CD4-positive, CD25-positive, alpha-beta regulatory T cell (primary cell): ENCODE results near the gene CNDP2. TPM values are rescaled to one million over a fixed set of nuclear protein-coding genes. Genes with fewer than 3 reads are reported as not detected.

ENCODE experiments used
- ATAC-seq, 2 donors: fragments of 150-1000 bp; cut with Tn5 transposase; one replicate each; pipeline ENCODE4 v1.10.0; 2021; ENCODE audit warnings: low read depth in 2 of 2, moderate number of reproducible peaks in 2 of 2, moderate library complexity in 1 of 2
- DNase-seq, 3 donors: peaks; one replicate each; pipeline versions ENCODE4 v3.0.0 to v3.0.0-alpha.2; 2012 to 2022; ENCODE audit warnings: mixed read lengths in 1 of 3
- H3K27ac ChIP-seq: one replicate; pipeline ENCODE4 v1.7.0; 2013; ENCODE audit warnings: mild to moderate bottlenecking, low read length; ENCODE audit not compliant: insufficient read depth, poor library complexity, severe bottlenecking
- H3K27me3 ChIP-seq: one replicate; pipeline ENCODE4 v1.7.0; 2013; ENCODE audit warnings: low read length; ENCODE audit not compliant: control insufficient read depth, insufficient read depth
- H3K36me3 ChIP-seq: one replicate; pipeline ENCODE4 v1.7.0; 2013; ENCODE audit warnings: mild to moderate bottlenecking, low read length, moderate library complexity; ENCODE audit not compliant: control insufficient read depth, insufficient read depth
- H3K4me1 ChIP-seq: 2 replicates; pipeline ENCODE4 v1.7.0; 2013; ENCODE audit warnings: mild to moderate bottlenecking, low read length; ENCODE audit not compliant: insufficient read depth, control insufficient read depth, poor library complexity, severe bottlenecking
- H3K4me3 ChIP-seq: one replicate; pipeline ENCODE4 v1.7.0; 2013; ENCODE audit warnings: low read depth, mild to moderate bottlenecking, low read length, moderate library complexity
- H3K9me3 ChIP-seq, 2 experiments: 1 replicate in 1 of 2; 2 replicates in 1 of 2; pipeline ENCODE4 v1.7.0; 2013; ENCODE audit warnings: low read length in 2 of 2, mild to moderate bottlenecking in 1 of 2, moderate library complexity in 1 of 2; ENCODE audit not compliant: control insufficient read depth in 2 of 2
- H3K27ac Mint-ChIP-seq, 3 donors: one replicate each; pipeline ENCODE4 v1.8.0; 2020 to 2022; ENCODE audit warnings: mild to moderate bottlenecking in 3 of 3, mixed read lengths in 3 of 3, moderate library complexity in 2 of 3
- H3K27me3 Mint-ChIP-seq: one replicate; pipeline ENCODE4 v1.8.0; 2022; ENCODE audit warnings: mild to moderate bottlenecking, mixed read lengths
- H3K36me3 Mint-ChIP-seq: one replicate; pipeline ENCODE4 v1.8.0; 2020; ENCODE audit warnings: mixed read lengths
- H3K4me1 Mint-ChIP-seq, 4 donors: one replicate each; pipeline ENCODE4 v1.8.0; 2020 to 2022; ENCODE audit warnings: mixed read lengths in 4 of 4, mild to moderate bottlenecking in 1 of 4
- H3K4me3 Mint-ChIP-seq, 4 donors: one replicate each; pipeline ENCODE4 v1.8.0; 2020 to 2022; ENCODE audit warnings: mild to moderate bottlenecking in 4 of 4, mixed read lengths in 4 of 4, moderate library complexity in 3 of 4
- H3K9me3 Mint-ChIP-seq, 7 donors: one replicate each; pipeline ENCODE4 v1.8.0; 2020 to 2022; ENCODE audit warnings: mixed read lengths in 7 of 7, mild to moderate bottlenecking in 3 of 7, moderate library complexity in 2 of 7
- polyA plus RNA-seq, 4 donors: library from polyadenylated mRNA; unstranded; fragments of 300-500 nt; fragmentation: Illumina TruSeq; gene quantifications; one replicate each; pipeline ENCODE4 v1.2.3, GENCODE V29; 2021
- total RNA-seq: library from RNA; stranded (reverse); gene quantifications from one replicate; pipeline ENCODE4 v1.2.3, GENCODE V29; 2022

CNDP2 gene
- total and polyA plus RNA-seq, 5 donors from 2014 or later = 101 to 136 (median 107) TPM

DNA sequence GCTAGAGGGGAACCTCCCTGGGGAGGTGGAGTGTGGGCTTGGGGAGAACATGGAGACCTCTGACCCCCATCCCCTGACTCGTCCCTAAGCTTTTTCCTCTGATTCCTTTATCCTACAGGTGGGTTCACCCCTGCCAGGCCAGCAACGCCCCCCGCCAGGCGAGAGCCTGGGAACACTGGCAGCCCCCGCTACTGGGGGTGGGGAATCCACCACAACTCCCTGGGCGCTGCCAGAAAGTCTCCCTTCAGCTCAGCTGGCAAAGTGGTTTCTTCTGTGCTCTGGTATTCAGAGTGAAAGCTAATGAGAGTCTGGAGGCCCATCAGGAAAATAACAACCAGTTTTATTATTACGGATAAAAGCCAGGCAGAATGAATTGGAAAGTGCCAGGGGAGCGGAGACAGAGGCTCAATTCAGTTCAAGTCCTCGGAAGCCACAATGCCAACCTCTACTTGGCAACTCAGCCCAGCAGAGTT lies 41.8 kb upstream of the CNDP2 start:
- H3K27me3 Mint-ChIP-seq = peaks cover 48% of the 10 kb centered on the region
- no peak for ATAC-seq
- H3K27ac Mint-ChIP-seq = no peak overlapping the region
- peaks cover 12% of the 10 kb centered on the region for H3K27me3 ChIP-seq
- no peak overlapping the region for H3K4me3 Mint-ChIP-seq
- H3K27ac ChIP-seq = no peak overlapping the region
- H3K4me1 ChIP-seq = peaks cover 4% of the 10 kb centered on the region
- no peak overlapping the region for H3K4me3 ChIP-seq
- H3K4me1 Mint-ChIP-seq = peaks cover 0 to 8% (median under 1%) of the 10 kb centered on the region in 4 donors
- no peaks in the 10 kb centered on the region for H3K9me3 ChIP-seq
- peaks cover 0 to 2% (median 0%) of the 10 kb centered on the region in 7 donors for H3K9me3 Mint-ChIP-seq
- no peaks in the 10 kb centered on the region for H3K36me3 ChIP-seq
- no peaks in the 10 kb centered on the region for H3K36me3 Mint-ChIP-seq
- DNase-seq = no peak

DNA sequence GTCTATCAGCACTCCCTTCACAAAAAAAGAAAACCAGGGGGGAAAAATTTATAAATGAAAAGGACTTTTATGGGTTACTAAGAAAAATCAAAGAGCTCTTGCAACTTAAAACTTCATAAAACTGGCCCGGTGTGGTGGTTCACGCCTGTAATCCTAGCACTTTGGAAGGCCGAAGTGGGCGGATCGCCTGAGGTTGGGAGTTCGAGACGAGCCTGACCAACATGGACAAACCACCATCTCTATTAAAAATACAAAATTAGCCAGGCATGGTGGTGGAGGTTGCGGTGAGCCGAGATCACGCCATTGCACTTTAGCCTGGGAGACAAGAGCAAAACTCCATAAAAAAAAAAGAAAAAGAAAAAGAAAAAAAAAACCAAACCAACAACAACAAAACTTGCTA lies 40.8 kb upstream of the CNDP2 start:
- Histone ChIP-seq H3K9me3 (no peaks in the 10 kb centered on the region), H3K4me1 (peaks cover 4% of the 10 kb centered on the region), H3K27ac (no peak overlapping the region), H3K4me3 (no peak overlapping the region), H3K27me3 (peaks cover 12% of the 10 kb centered on the region), H3K36me3 (no peaks in the 10 kb centered on the region)
- no peak overlapping the region for H3K4me3 Mint-ChIP-seq
- H3K27me3 Mint-ChIP-seq = peaks cover 53% of the 10 kb centered on the region
- no peak for DNase-seq
- H3K9me3 Mint-ChIP-seq = peaks cover 0 to 2% (median 0%) of the 10 kb centered on the region in 7 donors
- no peak overlapping the region for H3K27ac Mint-ChIP-seq
- ATAC-seq = no peak
- peaks cover 0 to 8% (median under 1%) of the 10 kb centered on the region in 4 donors for H3K4me1 Mint-ChIP-seq
- no peaks in the 10 kb centered on the region for H3K36me3 Mint-ChIP-seq

DNA sequence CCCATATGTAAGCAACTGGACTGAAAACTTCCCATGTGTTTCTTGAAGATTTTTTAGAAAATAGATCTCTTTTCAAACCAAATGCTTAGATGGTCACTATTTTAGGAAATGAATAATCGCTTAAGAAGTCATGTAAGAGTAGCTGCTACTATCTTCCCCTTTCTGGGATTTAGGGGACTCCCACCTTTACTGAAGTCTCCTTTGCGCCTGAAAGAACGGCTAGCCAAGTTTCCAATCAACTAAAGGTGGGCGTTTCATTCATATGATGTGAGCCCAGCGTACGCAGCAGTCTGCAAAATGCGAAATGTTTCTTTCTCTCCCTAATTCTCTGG lies 40.2 kb upstream of the CNDP2 start:
- H3K4me3 ChIP-seq = no peak overlapping the region
- H3K27me3 ChIP-seq = peaks cover 12% of the 10 kb centered on the region
- DNase-seq = no peak
- H3K27me3 Mint-ChIP-seq = peaks cover 59% of the 10 kb centered on the region
- H3K4me3 Mint-ChIP-seq = peak overlapping the region in 1 of 4 donors; percentile 83
- no peaks in the 10 kb centered on the region for H3K36me3 Mint-ChIP-seq
- no peak for ATAC-seq
- no peaks in the 10 kb centered on the region for H3K36me3 ChIP-seq
- peaks cover 4% of the 10 kb centered on the region for H3K4me1 ChIP-seq
- no peak overlapping the region for H3K27ac ChIP-seq
- H3K9me3 Mint-ChIP-seq = peaks cover 0 to 2% (median 0%) of the 10 kb centered on the region in 7 donors
- no peaks in the 10 kb centered on the region for H3K9me3 ChIP-seq
- H3K4me1 Mint-ChIP-seq = peaks cover 0 to 8% (median under 1%) of the 10 kb centered on the region in 4 donors
- H3K27ac Mint-ChIP-seq = no peak overlapping the region

DNA sequence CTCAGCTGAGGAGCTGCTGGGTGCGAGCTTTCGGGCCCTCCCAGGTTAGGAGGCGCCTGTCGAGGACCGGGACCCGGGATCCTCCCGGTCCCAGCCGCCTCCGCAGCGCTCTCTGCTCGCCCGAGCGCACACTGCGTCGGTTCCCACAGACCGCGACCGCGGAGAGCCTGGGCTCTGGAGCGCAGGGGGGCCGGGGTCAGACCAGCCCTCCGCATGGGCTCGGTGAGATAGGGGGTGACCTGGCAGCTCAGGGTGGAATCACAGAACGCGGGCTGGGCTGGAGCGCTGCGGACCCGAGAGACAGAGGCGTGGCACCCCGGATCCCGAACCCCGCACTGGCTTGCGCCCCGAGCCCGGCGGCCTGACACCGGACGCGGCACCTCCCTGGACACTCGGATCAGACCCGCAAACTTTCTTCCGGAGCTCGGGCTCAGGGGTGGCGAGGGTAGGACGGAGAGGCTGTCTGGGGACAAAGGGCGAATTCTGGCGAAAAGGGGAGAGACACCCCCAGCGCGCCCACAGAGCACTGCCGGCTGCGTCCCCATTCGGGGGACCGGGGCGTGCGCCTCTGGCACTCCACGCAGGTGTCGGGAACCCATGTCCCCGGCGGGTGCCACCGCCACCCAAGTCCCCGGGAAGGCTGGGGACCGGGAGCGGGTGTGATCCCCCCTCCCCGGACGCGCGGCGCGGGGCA lies 39.7 kb upstream of the CNDP2 start:
- Mint-ChIP-seq H3K4me3 (no peak overlapping the region), H3K36me3 (no peaks in the 10 kb centered on the region)
- peaks cover 12% of the 10 kb centered on the region for H3K27me3 ChIP-seq

GRCh38 chr18:74457043-74457724 lies 39.0 kb upstream of the CNDP2 start, which contains the start of gene DIPK1C:
Gene DIPK1C, minus strand, starts transcription at chr18:74457308. Its CDS starts 49 bp downstream, at chr18:74457259.
- ATAC-seq (no peak), DNase-seq (no peak)
- H3K36me3 ChIP-seq = no peaks in the 10 kb centered on the region
- H3K9me3 ChIP-seq = no peaks in the 10 kb centered on the region
- peaks cover 12% of the 10 kb centered on the region for H3K27me3 ChIP-seq
- peak within 1 kb of the TSS in 3 of 4 donors; percentile 72 to 82 (median 79) for H3K4me3 Mint-ChIP-seq
- peaks cover 4% of the 10 kb centered on the region for H3K4me1 ChIP-seq
- no peak within 1 kb of the TSS for H3K27ac Mint-ChIP-seq
- no peak within 1 kb of the TSS for H3K27ac ChIP-seq
- H3K36me3 Mint-ChIP-seq = no peaks in the 10 kb centered on the region
- no peak within 1 kb of the TSS for H3K4me3 ChIP-seq
- H3K9me3 Mint-ChIP-seq = peaks cover 0 to 2% (median 0%) of the 10 kb centered on the region in 7 donors
- H3K4me1 Mint-ChIP-seq = peaks cover 0 to 8% (median under 1%) of the 10 kb centered on the region in 4 donors
- peaks cover 56% of the 10 kb centered on the region for H3K27me3 Mint-ChIP-seq

More for the DNA sequence above, 39.7 kb upstream of the CNDP2 start:
- Histone ChIP-seq H3K4me3 (no peak overlapping the region), H3K9me3 (no peaks in the 10 kb centered on the region), H3K27ac (no peak overlapping the region), H3K4me1 (peaks cover 4% of the 10 kb centered on the region), H3K36me3 (no peaks in the 10 kb centered on the region)
- Mint-ChIP-seq H3K27me3 (peaks cover 59% of the 10 kb centered on the region), H3K27ac (no peak overlapping the region), H3K4me1 (peaks cover 0 to 8% (median under 1%) of the 10 kb centered on the region in 4 donors), H3K9me3 (peaks cover 0 to 2% (median 0%) of the 10 kb centered on the region in 7 donors)
- DNase-seq = no peak
- ATAC-seq = no peak

DNA sequence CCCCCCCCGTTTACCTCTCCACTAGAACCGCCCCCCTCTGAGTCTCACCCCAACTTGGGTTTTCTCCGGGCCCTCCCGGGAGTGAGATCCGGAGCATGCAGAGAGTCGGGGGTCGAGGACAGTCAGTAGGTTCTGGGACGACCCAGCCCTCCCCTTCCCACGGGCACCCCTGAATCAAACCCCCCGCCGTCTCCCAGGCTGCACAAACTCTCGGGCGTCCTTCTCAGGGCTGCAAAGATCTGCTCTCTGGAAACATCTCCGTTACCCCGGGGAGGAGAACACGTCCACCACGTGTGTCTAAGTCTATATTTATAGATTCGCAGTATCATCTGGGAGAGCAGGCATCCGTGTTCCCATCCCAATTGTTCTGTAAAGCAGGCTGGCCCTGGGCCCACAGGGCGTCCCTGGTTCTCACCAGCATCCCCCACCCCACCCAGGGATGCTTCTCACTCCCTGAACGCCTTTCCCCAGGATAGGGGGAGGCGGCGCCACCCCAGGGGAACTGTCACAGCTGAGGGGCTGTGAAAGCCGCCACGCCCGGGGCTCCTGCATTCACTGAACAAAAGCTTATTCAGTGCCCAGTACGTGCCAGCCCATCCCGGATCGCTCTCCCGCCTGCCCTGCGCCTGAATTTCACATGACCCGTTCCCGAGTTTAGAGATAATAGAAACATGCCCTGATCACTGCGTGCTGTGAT lies 38.3 kb upstream of the CNDP2 start:
- H3K4me3 Mint-ChIP-seq = peak overlapping the region in 3 of 4 donors; percentile 67 to 82 (median 79)
- peaks cover 4% of the 10 kb centered on the region for H3K4me1 ChIP-seq
- H3K27ac ChIP-seq = no peak overlapping the region
- no peaks in the 10 kb centered on the region for H3K36me3 ChIP-seq
- no peak overlapping the region for H3K4me3 ChIP-seq
- peaks cover 0 to 8% (median under 1%) of the 10 kb centered on the region in 4 donors for H3K4me1 Mint-ChIP-seq
- no peaks in the 10 kb centered on the region for H3K36me3 Mint-ChIP-seq
- peaks cover 0 to 2% (median 0%) of the 10 kb centered on the region in 7 donors for H3K9me3 Mint-ChIP-seq
- ATAC-seq (no peak), DNase-seq (no peak)
- H3K27ac Mint-ChIP-seq = no peak overlapping the region
- no peaks in the 10 kb centered on the region for H3K9me3 ChIP-seq
- H3K27me3 ChIP-seq = peaks cover 12% of the 10 kb centered on the region
- peaks cover 61% of the 10 kb centered on the region for H3K27me3 Mint-ChIP-seq

GRCh38 chr18:74459889-74460288 lies 36.3 kb upstream of the CNDP2 start:
- Mint-ChIP-seq H3K36me3 (no peaks in the 10 kb centered on the region), H3K9me3 (peaks cover 0 to 2% (median 0%) of the 10 kb centered on the region in 7 donors), H3K27me3 (peaks cover 51% of the 10 kb centered on the region), H3K4me3 (no peak overlapping the region), H3K4me1 (peaks cover 0 to 8% (median under 1%) of the 10 kb centered on the region in 4 donors), H3K27ac (no peak overlapping the region)
- H3K27ac ChIP-seq = no peak overlapping the region
- no peaks in the 10 kb centered on the region for H3K36me3 ChIP-seq
- no peak overlapping the region for H3K4me3 ChIP-seq
- DNase-seq (no peak), ATAC-seq (no peak)
- no peaks in the 10 kb centered on the region for H3K9me3 ChIP-seq
- peaks cover 4% of the 10 kb centered on the region for H3K4me1 ChIP-seq
- peaks cover 6% of the 10 kb centered on the region for H3K27me3 ChIP-seq
